ENCODE results near the gene PLA2G6. TPM values are rescaled to one million over a fixed set of nuclear protein-coding genes. Genes with fewer than 3 reads are reported as not detected.

Gene PLA2G6
- total RNA-seq, 1 experiment from 2014 or later = 24.1 TPM

GRCh38 chr22:38215156-38216038 is 33.8 kb upstream of the PLA2G6 start:
- Histone ChIP-seq H3K4me1 (ENCODE audit: insufficient read depth, low read length) (peaks cover 4% of the 10 kb centered on the region; the same call in 1 of the 2 replicates), H3K23me2 (ENCODE audit: insufficient read length, low read depth, low read length, poor library complexity, severe bottlenecking) (peaks cover 3% of the 10 kb centered on the region), H4K5ac (ENCODE audit: insufficient read length, low read depth, low read length) (no peak overlapping the region), H3K4ac (ENCODE audit: low read depth, low read length) (no peak overlapping the region), H3K27ac (ENCODE audit: insufficient read length, low read depth, low read length) (no peak overlapping the region), H3K23ac (ENCODE audit: insufficient read length, low read depth, low read length) (no peak overlapping the region), H2BK5ac (ENCODE audit: insufficient read length, low read length) (no peak overlapping the region), H2BK12ac (ENCODE audit: insufficient read length, low read depth, low read length) (no peak overlapping the region), H2AFZ (ENCODE audit: low read length) (no peak overlapping the region), H3K9me3 (ENCODE audit: control insufficient read depth, low read depth, low read length) (no peaks in the 10 kb centered on the region), H3K4me2 (ENCODE audit: insufficient read depth, insufficient read length, low read length) (peak overlapping the region; percentile 30), H2BK15ac (ENCODE audit: low read depth, low read length) (no peak overlapping the region), H3T11ph (ENCODE audit: low read length) (no peak overlapping the region), H3K27me3 (ENCODE audit: insufficient read depth, low read length) (no peaks in the 10 kb centered on the region; the same call in 1 of the 2 replicates), H2BK20ac (ENCODE audit: low read depth, low read length, poor library complexity, severe bottlenecking) (no peak overlapping the region), H4K20me1 (ENCODE audit: control insufficient read depth, insufficient read depth, insufficient read length) (no peaks in the 10 kb centered on the region), H4K91ac (ENCODE audit: insufficient read length, low read depth, low read length) (no peak overlapping the region), H4K8ac (replicated peaks; ENCODE audit: insufficient read length, low read depth, low read length) (peak overlapping the region; percentile 46), H3K14ac (ENCODE audit: insufficient read depth, low read length) (0 out of 2 replicates have a peak overlapping the region, but pooled peaks have one; percentile 22), H3K9ac (ENCODE audit: extremely low read depth, insufficient read length, low read length) (no peak overlapping the region), H2AK5ac (ENCODE audit: insufficient read length, low read length) (no peak overlapping the region), H2BK120ac (ENCODE audit: low read depth, low read length, poor library complexity, severe bottlenecking) (no peak overlapping the region), H3K79me2 (ENCODE audit: insufficient read depth, low read length) (no peaks in the 10 kb centered on the region), H3K79me1 (ENCODE audit: insufficient read depth, low read depth, low read length, poor library complexity, severe bottlenecking) (no peaks in the 10 kb centered on the region), H3K18ac (ENCODE audit: insufficient read length, low read depth, low read length) (no peak overlapping the region), H3K56ac (ENCODE audit: insufficient read length, low read depth, low read length) (no peak overlapping the region)
- no CpG with 5 or more reads among the region's 11 CpGs for WGBS (ENCODE audit: extremely low coverage, insufficient read length, low lambda C conversion rate)
- no peak for DNase-seq
- H3K9me3 Mint-ChIP-seq = peaks cover 0 to 2% of the 10 kb centered on the region in 2 experiments; a peak in 1 of 5 replicates
- H3K27ac Mint-ChIP-seq = peak overlapping the region in 2 of 3 experiments; percentile 22 to 61; a peak in 2 of 7 replicates
- H3K4me1 Mint-ChIP-seq = peaks cover 28 to 45% of the 10 kb centered on the region in 2 experiments
- peaks cover 4 to 8% (median 6%) of the 10 kb centered on the region in 3 experiments for H3K36me3 Mint-ChIP-seq (ENCODE audit: insufficient read depth in 1 of 3, low read depth in 3 of 3)
- peak overlapping the region; percentile 45 to 70 for H3K4me3 Mint-ChIP-seq
- H3K27me3 Mint-ChIP-seq (ENCODE audit: low read depth) = peaks cover 22% of the 10 kb centered on the region
- TF ChIP-seq, protein P1, sequence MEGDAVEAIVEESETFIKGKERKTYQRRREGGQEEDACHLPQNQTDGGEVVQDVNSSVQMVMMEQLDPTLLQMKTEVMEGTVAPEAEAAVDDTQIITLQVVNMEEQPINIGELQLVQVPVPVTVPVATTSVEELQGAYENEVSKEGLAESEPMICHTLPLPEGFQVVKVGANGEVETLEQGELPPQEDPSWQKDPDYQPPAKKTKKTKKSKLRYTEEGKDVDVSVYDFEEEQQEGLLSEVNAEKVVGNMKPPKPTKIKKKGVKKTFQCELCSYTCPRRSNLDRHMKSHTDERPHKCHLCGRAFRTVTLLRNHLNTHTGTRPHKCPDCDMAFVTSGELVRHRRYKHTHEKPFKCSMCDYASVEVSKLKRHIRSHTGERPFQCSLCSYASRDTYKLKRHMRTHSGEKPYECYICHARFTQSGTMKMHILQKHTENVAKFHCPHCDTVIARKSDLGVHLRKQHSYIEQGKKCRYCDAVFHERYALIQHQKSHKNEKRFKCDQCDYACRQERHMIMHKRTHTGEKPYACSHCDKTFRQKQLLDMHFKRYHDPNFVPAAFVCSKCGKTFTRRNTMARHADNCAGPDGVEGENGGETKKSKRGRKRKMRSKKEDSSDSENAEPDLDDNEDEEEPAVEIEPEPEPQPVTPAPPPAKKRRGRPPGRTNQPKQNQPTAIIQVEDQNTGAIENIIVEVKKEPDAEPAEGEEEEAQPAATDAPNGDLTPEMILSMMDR (conservative IDR thresholded peaks at IDR 0.05) = no peak

Data from H9 (cell line).